Measurements from ENCODE around the gene AHDC1. TPM values are rescaled to one million over a fixed set of nuclear protein-coding genes. Genes with fewer than 3 reads are reported as not detected.

Gene AHDC1
- total RNA-seq, 1 donor from 2014 or later, result 23.7 TPM

DNA sequence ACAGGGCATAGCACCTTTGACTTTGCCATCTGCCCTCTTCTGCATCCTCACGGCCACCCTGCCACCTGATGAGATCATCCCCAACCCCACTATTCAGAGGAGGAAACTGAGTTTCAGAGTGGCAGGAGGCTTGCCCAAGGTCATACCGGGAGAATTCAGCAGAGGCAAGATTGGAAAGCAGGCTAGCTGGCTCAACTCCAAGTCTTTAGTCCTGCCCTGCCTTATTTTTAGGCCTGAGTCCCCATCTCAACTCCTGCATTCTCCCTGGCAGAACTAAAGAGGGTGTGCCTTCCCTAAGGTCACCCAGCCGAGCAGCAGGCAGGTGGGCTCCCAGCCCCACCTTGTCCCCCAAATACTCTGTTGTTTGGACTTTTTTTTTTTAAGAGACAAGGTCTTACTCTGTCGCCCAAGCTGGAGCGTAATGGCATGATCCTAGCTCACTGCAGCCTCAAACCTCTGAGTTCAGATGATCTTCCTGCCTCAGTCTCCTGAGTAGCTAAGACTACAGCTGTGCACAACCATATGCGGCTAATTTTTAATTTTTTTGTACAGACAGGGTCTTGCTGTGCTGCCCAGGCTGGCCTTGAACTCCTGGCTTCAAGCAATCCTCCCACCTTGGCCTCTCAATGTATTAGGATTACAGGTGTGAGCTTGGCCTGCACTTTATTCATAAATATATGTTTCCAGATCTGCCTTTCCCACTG, 44.8 kb upstream of the AHDC1 start:
- no peak for TF ChIP-seq CTCF (IDR thresholded peaks at IDR 0.05)
- ATAC-seq (no peak), DNase-seq (no peak)
- Histone ChIP-seq H3K36me3 (no peaks in the 10 kb centered on the region), H3K9me3 (no peaks in the 10 kb centered on the region), H3K4me3 (no peak overlapping the region), H3K27me3 (ENCODE audit: low read depth) (no peaks in the 10 kb centered on the region), H3K4me1 (peaks cover 19% of the 10 kb centered on the region), H3K27ac (no peak overlapping the region)
- intact Hi-C loops (cut with DNase I), result no loop called here

- Histone ChIP-seq H3K36me3 (no peaks in the 10 kb centered on the region), H3K4me3 (no peak overlapping the region), H3K27ac (no peak overlapping the region), H3K9me3 (no peaks in the 10 kb centered on the region), H3K27me3 (ENCODE audit: low read depth) (no peaks in the 10 kb centered on the region), H3K4me1 (peaks cover 24% of the 10 kb centered on the region)
- no peak for DNase-seq
- intact Hi-C loops (cut with DNase I), result no loop called here
- no peak for TF ChIP-seq CTCF (IDR thresholded peaks at IDR 0.05)
- no peak for ATAC-seq
Observed at GRCh38 chr1:27647328-27647727, 43.4 kb upstream of the AHDC1 start.

DNA sequence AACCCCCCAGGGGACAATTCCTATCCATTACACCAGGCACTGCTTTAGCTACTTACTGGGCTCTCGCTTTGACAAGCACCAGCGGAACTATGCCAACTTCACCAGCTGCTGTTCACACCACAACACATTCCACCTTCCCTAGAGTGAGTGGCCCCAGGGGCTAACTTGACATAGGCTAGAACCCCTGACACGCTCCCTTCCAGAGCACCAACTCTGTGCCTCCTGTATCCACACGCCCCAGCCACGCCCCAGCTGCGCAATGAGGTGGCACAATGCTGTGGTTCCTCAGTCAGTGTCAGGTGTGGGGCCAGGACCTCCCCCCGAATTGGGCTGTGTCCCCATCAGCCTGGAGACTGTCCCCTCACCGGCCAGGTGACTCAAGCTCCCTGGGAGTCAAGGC, 42.7 kb upstream of the AHDC1 start:
- no peaks in the 10 kb centered on the region for H3K27me3 ChIP-seq (ENCODE audit: low read depth)
- H3K27ac ChIP-seq, result no peak overlapping the region
- TF ChIP-seq CTCF (IDR thresholded peaks at IDR 0.05), result no peak
- intact Hi-C loops (cut with DNase I), result no loop called here
- H3K36me3 ChIP-seq, result no peaks in the 10 kb centered on the region
- H3K4me3 ChIP-seq, result no peak overlapping the region
- DNase-seq (peak; percentile 60), ATAC-seq (no peak)
- H3K4me1 ChIP-seq, result peaks cover 24% of the 10 kb centered on the region
- H3K9me3 ChIP-seq, result no peaks in the 10 kb centered on the region

DNA sequence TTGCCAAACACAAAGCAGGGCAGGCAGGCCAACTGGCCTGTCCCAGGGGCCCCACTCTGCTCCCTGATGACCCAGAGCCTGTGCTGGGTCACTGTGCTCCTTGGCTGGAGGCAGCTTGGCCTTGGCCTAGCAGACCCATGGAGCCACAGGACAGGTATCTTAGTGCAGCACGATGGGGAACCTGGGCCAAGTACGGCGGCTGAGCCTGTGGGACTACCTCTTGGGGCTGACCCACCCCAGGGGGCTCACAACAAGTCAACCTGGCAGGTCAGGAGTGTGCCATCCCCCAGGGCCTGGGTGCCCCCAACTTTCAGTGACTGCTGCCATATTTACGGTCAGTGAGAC, 41.1 kb upstream of the AHDC1 start:
- no peak for ATAC-seq
- TF ChIP-seq CTCF (IDR thresholded peaks at IDR 0.05), result no peak
- no peak overlapping the region for H3K4me3 ChIP-seq
- no peaks in the 10 kb centered on the region for H3K9me3 ChIP-seq
- H3K27ac ChIP-seq, result no peak overlapping the region
- intact Hi-C loops (cut with DNase I), result no loop called here
- H3K27me3 ChIP-seq (ENCODE audit: low read depth), result no peaks in the 10 kb centered on the region
- peaks cover 11% of the 10 kb centered on the region for H3K4me1 ChIP-seq
- H3K36me3 ChIP-seq, result no peaks in the 10 kb centered on the region
- no peak for DNase-seq

GRCh38 chr1:27644369-27645070, 40.6 kb upstream of the AHDC1 start:
- H3K27me3 ChIP-seq (ENCODE audit: low read depth), result no peaks in the 10 kb centered on the region
- TF ChIP-seq CTCF (IDR thresholded peaks at IDR 0.05), result no peak
- no peaks in the 10 kb centered on the region for H3K36me3 ChIP-seq
- ATAC-seq, result no peak
- no peaks in the 10 kb centered on the region for H3K9me3 ChIP-seq
- no peak overlapping the region for H3K4me3 ChIP-seq
- intact Hi-C loops (cut with DNase I), result no loop called here
- H3K4me1 ChIP-seq, result peaks cover 8% of the 10 kb centered on the region
- H3K27ac ChIP-seq, result no peak overlapping the region
- no peak for DNase-seq
